GM18517 (cell line): ENCODE data around the gene TTF2.
A peak's percentile ranks its signal among the peaks of the same experiment; 100 is the strongest.
"Not testable (repeated sequence)": the region's sequence is repeated elsewhere in the genome, so short reads cannot be mapped to it uniquely, and the experiment has no call there.

Source experiments
- ATAC-seq: cut with Tn5 transposase; IDR thresholded peaks from one replicate; pipeline ENCODE4 v1.9.1; 2021; ENCODE audit warnings: mild to moderate bottlenecking, moderate library complexity; ENCODE audit not compliant: unreplicated experiment

TTF2 gene

GRCh38 chr1:117092594-117092993, 32.5 kb downstream of the TTF2 start:
- no peak for ATAC-seq

GRCh38 chr1:117093091-117093534, 33.0 kb downstream of the TTF2 start:
- no peak for ATAC-seq

- peak; percentile 69 for ATAC-seq
These were observed 33.9 kb downstream of the TTF2 start for GRCh38 chr1:117093870-117094621.

GRCh38 chr1:117094841-117095604, 34.9 kb downstream of the TTF2 start:
- no peak for ATAC-seq

GRCh38 chr1:117096951-117097408, 36.9 kb downstream of the TTF2 start:
- ATAC-seq: no peak

GRCh38 chr1:117097443-117097842, 37.3 kb downstream of the TTF2 start:
- ATAC-seq: no peak

GRCh38 chr1:117098287-117098890, 38.3 kb downstream of the TTF2 start:
- ATAC-seq: no peak

- no peak for ATAC-seq
These were observed 41.2 kb downstream of the TTF2 start for GRCh38 chr1:117101334-117101733.

- ATAC-seq: not testable (repeated sequence)
These were observed 41.7 kb downstream of the TTF2 start for GRCh38 chr1:117101858-117102257.

- no peak for ATAC-seq
These were observed 44.9 kb downstream of the TTF2 start for GRCh38 chr1:117104986-117105385.

GRCh38 chr1:117105722-117106121, 45.6 kb downstream of the TTF2 start:
- ATAC-seq: no peak

GRCh38 chr1:117106478-117106877, 46.4 kb downstream of the TTF2 start:
- no peak for ATAC-seq

- ATAC-seq: no peak
These were observed 47.2 kb downstream of the TTF2 start for GRCh38 chr1:117107364-117107763.

GRCh38 chr1:117110774-117111173, 50.6 kb downstream of the TTF2 start:
- no peak for ATAC-seq

- ATAC-seq: no peak
These were observed 52.1 kb downstream of the TTF2 start for GRCh38 chr1:117112047-117112717.

- ATAC-seq: no peak
These were observed 53.1 kb downstream of the TTF2 start for GRCh38 chr1:117113199-117113598.

GRCh38 chr1:117114877-117115276, 54.8 kb downstream of the TTF2 start:
- no peak for ATAC-seq

GRCh38 chr1:117116090-117116783, 56.1 kb downstream of the TTF2 start:
- ATAC-seq: no peak

- no peak for ATAC-seq
These were observed 56.6 kb downstream of the TTF2 start for GRCh38 chr1:117116784-117117130.

- ATAC-seq: no peak
These were observed 57.6 kb downstream of the TTF2 start for GRCh38 chr1:117117697-117118096.

- no peak for ATAC-seq
These were observed 58.0 kb downstream of the TTF2 start for GRCh38 chr1:117118137-117118536.
